Nephron progenitor cell (in vitro differentiated cells): ENCODE data around the gene SMARCA4.

Source experiments
- DNase-seq: peaks from one replicate; pipeline ENCODE4 v3.0.0; 2021
- H3K27ac Mint-ChIP-seq: 2 replicates; pipeline ENCODE4 v1.8.0; 2021; ENCODE audit warnings: mild to moderate bottlenecking, moderate library complexity, mixed read lengths
- H3K27me3 Mint-ChIP-seq: 2 replicates; pipeline ENCODE4 v1.8.0; 2021; ENCODE audit warnings: mild to moderate bottlenecking, low read depth, mixed read lengths; ENCODE audit not compliant: poor library complexity
- H3K36me3 Mint-ChIP-seq: 2 replicates; pipeline ENCODE4 v1.8.0; 2021; ENCODE audit warnings: low read depth, mixed read lengths
- H3K4me1 Mint-ChIP-seq: 2 replicates; pipeline ENCODE4 v1.8.0; 2021; ENCODE audit warnings: mixed read lengths
- H3K4me3 Mint-ChIP-seq: 2 replicates; pipeline ENCODE4 v1.8.0; 2021; ENCODE audit warnings: mild to moderate bottlenecking, moderate library complexity, mixed read lengths
- H3K9me3 Mint-ChIP-seq: 2 replicates; pipeline ENCODE4 v1.8.0; 2021; ENCODE audit warnings: mild to moderate bottlenecking, moderate library complexity, mixed read lengths
- TF ChIP-seq, protein P1 (sequence below): fragments of 200-600 bp; sonication (generic); IDR thresholded peaks from 2 replicates; pipeline ENCODE4 v1.5.0; 2021; ENCODE audit warnings: antibody characterized with exemption

Gene SMARCA4

DNA sequence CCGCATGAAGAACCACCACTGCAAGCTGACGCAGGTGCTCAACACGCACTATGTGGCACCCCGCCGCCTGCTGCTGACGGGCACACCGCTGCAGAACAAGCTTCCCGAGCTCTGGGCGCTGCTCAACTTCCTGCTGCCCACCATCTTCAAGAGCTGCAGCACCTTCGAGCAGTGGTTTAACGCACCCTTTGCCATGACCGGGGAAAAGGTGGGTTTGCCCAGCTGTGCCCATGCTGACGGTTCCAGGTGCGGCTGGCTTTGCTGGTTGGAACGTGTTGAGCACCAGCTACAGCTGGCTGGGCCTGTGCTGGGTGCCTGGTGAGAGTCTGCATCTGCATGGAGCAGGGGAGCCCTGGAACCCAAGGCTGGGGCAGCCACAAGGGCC lies 60.9 kb downstream of the SMARCA4 start:
- DNase-seq, result no peak
- Mint-ChIP-seq H3K4me3 (no peak overlapping the region), H3K27ac (no peak overlapping the region), H3K36me3 (peaks cover 63% of the 10 kb centered on the region), H3K4me1 (peaks cover 23% of the 10 kb centered on the region), H3K27me3 (no peaks in the 10 kb centered on the region), H3K9me3 (no peaks in the 10 kb centered on the region)
- TF ChIP-seq, protein P1, sequence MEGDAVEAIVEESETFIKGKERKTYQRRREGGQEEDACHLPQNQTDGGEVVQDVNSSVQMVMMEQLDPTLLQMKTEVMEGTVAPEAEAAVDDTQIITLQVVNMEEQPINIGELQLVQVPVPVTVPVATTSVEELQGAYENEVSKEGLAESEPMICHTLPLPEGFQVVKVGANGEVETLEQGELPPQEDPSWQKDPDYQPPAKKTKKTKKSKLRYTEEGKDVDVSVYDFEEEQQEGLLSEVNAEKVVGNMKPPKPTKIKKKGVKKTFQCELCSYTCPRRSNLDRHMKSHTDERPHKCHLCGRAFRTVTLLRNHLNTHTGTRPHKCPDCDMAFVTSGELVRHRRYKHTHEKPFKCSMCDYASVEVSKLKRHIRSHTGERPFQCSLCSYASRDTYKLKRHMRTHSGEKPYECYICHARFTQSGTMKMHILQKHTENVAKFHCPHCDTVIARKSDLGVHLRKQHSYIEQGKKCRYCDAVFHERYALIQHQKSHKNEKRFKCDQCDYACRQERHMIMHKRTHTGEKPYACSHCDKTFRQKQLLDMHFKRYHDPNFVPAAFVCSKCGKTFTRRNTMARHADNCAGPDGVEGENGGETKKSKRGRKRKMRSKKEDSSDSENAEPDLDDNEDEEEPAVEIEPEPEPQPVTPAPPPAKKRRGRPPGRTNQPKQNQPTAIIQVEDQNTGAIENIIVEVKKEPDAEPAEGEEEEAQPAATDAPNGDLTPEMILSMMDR, result no peak

GRCh38 chr19:11023016-11023415 lies 62.2 kb downstream of the SMARCA4 start:
- no peak for DNase-seq
- Mint-ChIP-seq H3K27me3 (no peaks in the 10 kb centered on the region), H3K4me3 (no peak overlapping the region), H3K27ac (no peak overlapping the region), H3K4me1 (peaks cover 10% of the 10 kb centered on the region), H3K9me3 (no peaks in the 10 kb centered on the region), H3K36me3 (peaks cover 61% of the 10 kb centered on the region)
- TF ChIP-seq, protein P1, result no peak

DNA sequence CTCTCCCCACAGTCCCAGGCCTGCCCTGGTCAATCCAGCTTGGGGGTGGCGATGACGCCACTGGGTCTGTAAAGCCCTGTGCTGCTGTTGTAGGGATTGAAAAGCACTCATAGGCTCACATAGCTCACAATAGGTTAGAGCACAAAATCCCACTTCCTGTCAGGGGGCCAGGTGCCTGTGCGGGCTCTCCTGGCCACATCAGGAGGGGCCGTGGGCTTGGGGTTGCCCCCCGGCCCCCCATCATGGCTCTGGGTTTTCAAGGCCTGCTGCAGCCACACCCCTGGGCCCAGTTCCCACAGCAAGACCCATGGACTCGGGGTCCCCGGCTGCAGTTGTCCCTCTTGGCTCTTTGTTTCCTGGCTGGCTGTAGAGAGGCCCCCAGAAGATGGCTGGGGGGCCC lies 62.9 kb downstream of the SMARCA4 start:
- no peaks in the 10 kb centered on the region for H3K9me3 Mint-ChIP-seq
- no peak for DNase-seq
- H3K36me3 Mint-ChIP-seq, result peaks cover 60% of the 10 kb centered on the region
- no peak overlapping the region for H3K4me3 Mint-ChIP-seq
- TF ChIP-seq, protein P1, result no peak
- H3K4me1 Mint-ChIP-seq, result peaks cover 3% of the 10 kb centered on the region
- no peak overlapping the region for H3K27ac Mint-ChIP-seq
- no peaks in the 10 kb centered on the region for H3K27me3 Mint-ChIP-seq

- Mint-ChIP-seq H3K9me3 (no peaks in the 10 kb centered on the region), H3K36me3 (peaks cover 62% of the 10 kb centered on the region), H3K4me1 (no peaks in the 10 kb centered on the region), H3K4me3 (no peak overlapping the region), H3K27ac (no peak overlapping the region), H3K27me3 (no peaks in the 10 kb centered on the region)
- no peak for DNase-seq
- TF ChIP-seq, protein P1, result no peak
These were observed 63.4 kb downstream of the SMARCA4 start for GRCh38 chr19:11024259-11024658.

DNA sequence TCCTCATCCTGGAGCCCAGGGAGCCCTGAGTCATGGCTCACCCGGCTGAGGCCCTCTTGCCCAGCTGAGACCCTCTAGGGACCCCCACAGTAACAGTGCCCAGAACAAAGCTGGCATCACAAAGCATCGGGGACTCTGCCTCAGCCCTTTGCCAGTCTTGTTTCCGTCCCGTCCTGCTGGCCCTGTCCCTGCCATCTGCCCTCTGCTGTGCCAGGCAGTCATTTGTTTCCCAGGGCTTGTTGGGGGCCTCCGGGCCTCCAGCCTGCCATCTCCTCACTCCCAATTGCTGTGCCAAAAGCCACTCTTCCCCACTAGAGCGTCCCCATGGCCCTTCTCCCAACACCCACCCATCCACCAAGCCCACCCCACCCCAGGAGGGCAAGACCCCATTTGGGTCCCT lies 64.2 kb downstream of the SMARCA4 start:
- no peak overlapping the region for H3K4me3 Mint-ChIP-seq
- TF ChIP-seq, protein P1, result no peak
- peaks cover 59% of the 10 kb centered on the region for H3K36me3 Mint-ChIP-seq
- no peaks in the 10 kb centered on the region for H3K27me3 Mint-ChIP-seq
- DNase-seq, result no peak
- no peaks in the 10 kb centered on the region for H3K4me1 Mint-ChIP-seq
- peak overlapping the region; percentile 93 for H3K27ac Mint-ChIP-seq
- no peaks in the 10 kb centered on the region for H3K9me3 Mint-ChIP-seq

GRCh38 chr19:11025445-11025844 lies 64.6 kb downstream of the SMARCA4 start:
- Mint-ChIP-seq H3K27ac (peak overlapping the region; percentile 68), H3K9me3 (no peaks in the 10 kb centered on the region), H3K36me3 (peaks cover 59% of the 10 kb centered on the region), H3K4me1 (no peaks in the 10 kb centered on the region), H3K4me3 (no peak overlapping the region), H3K27me3 (no peaks in the 10 kb centered on the region)
- TF ChIP-seq, protein P1, result no peak
- no peak for DNase-seq
